SK-N-SH treated with all-trans-retinoic acid at 6 μM for 48 hours (cell line): ENCODE data around the gene COL15A1.

Source experiments
- ATAC-seq: fragments of 200-7000 bp; cut with Tn5 transposase; 3 replicates; pipeline ENCODE4 v1.9.1; 2020; ENCODE audit warnings: mild to moderate bottlenecking, moderate library complexity
- ARNTL ChIP-seq: fragments of 450-650 bp; formaldehyde crosslinking; IDR thresholded peaks from 2 replicates; pipeline ENCODE4 v1.5.0; 2020; ENCODE audit warnings: low read depth, mild to moderate bottlenecking, moderate library complexity, borderline replicate concordance
- BACH2 ChIP-seq: fragments of 250-450 bp; sonication (Bioruptor Pico); IDR thresholded peaks from 2 replicates; pipeline ENCODE4 v1.9.0; 2021; ENCODE audit warnings: mild to moderate bottlenecking, borderline replicate concordance
- CREB5 ChIP-seq: fragments of 250-450 bp; sonication (Bioruptor Pico); IDR thresholded peaks from 2 replicates; pipeline ENCODE4 v1.5.1; 2020; ENCODE audit warnings: low read depth, mild to moderate bottlenecking, moderate library complexity
- CSDC2 ChIP-seq: fragments of 250-450 bp; sonication (Bioruptor Pico); IDR thresholded peaks from 2 replicates; pipeline ENCODE4 v1.5.0; 2020; ENCODE audit warnings: mild to moderate bottlenecking, moderate library complexity
- CSRNP3 ChIP-seq: fragments of 250-450 bp; sonication (Bioruptor Pico); IDR thresholded peaks from 2 replicates; pipeline ENCODE4 v1.5.1; 2021; ENCODE audit warnings: mild to moderate bottlenecking, moderate library complexity
- ESRRG ChIP-seq: fragments of 250-450 bp; sonication (Bioruptor Pico); IDR thresholded peaks from 2 replicates; pipeline ENCODE4 v1.6.1; 2021; ENCODE audit warnings: mild to moderate bottlenecking
- GLIS3 ChIP-seq: fragments of 250-450 bp; sonication (Bioruptor Pico); IDR thresholded peaks from 2 replicates; pipeline ENCODE4 v1.5.0; 2020; ENCODE audit warnings: mild to moderate bottlenecking, moderate library complexity
- ISL1 ChIP-seq: fragments of 250-450 bp; sonication (Bioruptor Pico); IDR thresholded peaks from 2 replicates; pipeline ENCODE4 v2.1.2; 2022; ENCODE audit warnings: mild to moderate bottlenecking, moderate library complexity
- OSR1 ChIP-seq: fragments of 250-450 bp; sonication (Bioruptor Pico); IDR thresholded peaks from 2 replicates; pipeline ENCODE4 v1.8.0; 2022; ENCODE audit warnings: moderate library complexity, mild to moderate bottlenecking, inconsistent platforms
- PATZ1 ChIP-seq: fragments of 250-450 bp; sonication (Bioruptor Pico); IDR thresholded peaks from 2 replicates; pipeline ENCODE4 v1.8.0; 2020; ENCODE audit warnings: mild to moderate bottlenecking, moderate library complexity, borderline replicate concordance
- POU6F1 ChIP-seq: fragments of 250-450 bp; sonication (Bioruptor Pico); IDR thresholded peaks from 2 replicates; pipeline ENCODE4 v1.8.0; 2021; ENCODE audit warnings: low read depth, mild to moderate bottlenecking, moderate library complexity, borderline replicate concordance
- PPARA ChIP-seq: fragments of 250-450 bp; sonication (Bioruptor Pico); IDR thresholded peaks from 2 replicates; pipeline ENCODE4 v1.5.0; 2020; ENCODE audit warnings: mild to moderate bottlenecking, borderline replicate concordance
- RARB ChIP-seq: fragments of 250-450 bp; sonication (Bioruptor Pico); IDR thresholded peaks from 2 replicates; pipeline ENCODE4 v1.8.0; 2021; ENCODE audit warnings: mild to moderate bottlenecking, moderate library complexity
- SNAI2 ChIP-seq: fragments of 250-450 bp; sonication (Bioruptor Pico); IDR thresholded peaks from 2 replicates; pipeline ENCODE4 v1.5.0; 2020; ENCODE audit warnings: mild to moderate bottlenecking, moderate library complexity
- TCF4 ChIP-seq: fragments of 250-450 bp; sonication (Bioruptor Pico); IDR thresholded peaks from 2 replicates; pipeline ENCODE4 v1.8.0; 2021; ENCODE audit warnings: mild to moderate bottlenecking, moderate library complexity, borderline replicate concordance
- TOX ChIP-seq: fragments of 250-450 bp; sonication (Bioruptor Pico); IDR thresholded peaks from 2 replicates; pipeline ENCODE4 v1.8.0; 2021; ENCODE audit warnings: mild to moderate bottlenecking, moderate library complexity, borderline replicate concordance
- TSHZ2 ChIP-seq: fragments of 250-450 bp; sonication (Bioruptor Pico); IDR thresholded peaks from 2 replicates; pipeline ENCODE4 v1.5.0; 2020; ENCODE audit warnings: mild to moderate bottlenecking, moderate library complexity
- ZC3H10 ChIP-seq: fragments of 250-450 bp; sonication (Bioruptor Pico); IDR thresholded peaks from 2 replicates; pipeline ENCODE4 v1.5.1; 2021; ENCODE audit warnings: mild to moderate bottlenecking, moderate library complexity
- ZFP3 ChIP-seq: fragments of 250-450 bp; sonication (Bioruptor Pico); IDR thresholded peaks from 2 replicates; pipeline ENCODE4 v1.5.0; 2020; ENCODE audit warnings: mild to moderate bottlenecking, moderate library complexity
- ZFP30 ChIP-seq: fragments of 450-650 bp; formaldehyde crosslinking; IDR thresholded peaks from 2 replicates; pipeline ENCODE4 v1.5.0; 2022; ENCODE audit warnings: mild to moderate bottlenecking, moderate library complexity
- ZNF565 ChIP-seq: fragments of 450-650 bp; formaldehyde crosslinking; conservative IDR thresholded peaks from 2 replicates; pipeline ENCODE4 v1.5.0; 2020; ENCODE audit warnings: low read depth, mild to moderate bottlenecking, moderate library complexity
- ZNF70 ChIP-seq: fragments of 450-650 bp; formaldehyde crosslinking; IDR thresholded peaks from 2 replicates; pipeline ENCODE4 v1.5.0; 2020; ENCODE audit warnings: mild to moderate bottlenecking, moderate library complexity
- ZNF8 ChIP-seq: fragments of 450-650 bp; formaldehyde crosslinking; IDR thresholded peaks from 2 replicates; pipeline ENCODE4 v1.5.0; 2020; ENCODE audit warnings: mild to moderate bottlenecking, moderate library complexity

The COL15A1 gene

GRCh38 chr9:99025616-99026270 is 82.0 kb downstream of the COL15A1 start:
- no peak for ATAC-seq
- no peak for TF ChIP-seq ZNF8 (CRISPR knock-in tag)
- TF ChIP-seq CSRNP3 (CRISPR knock-in tag) = no peak
- TF ChIP-seq BACH2 (CRISPR knock-in tag) = no peak
- no peak for TF ChIP-seq ESRRG (CRISPR knock-in tag)
- TF ChIP-seq CSDC2 (CRISPR knock-in tag) = no peak
- no peak for TF ChIP-seq SNAI2 (CRISPR knock-in tag)
- TF ChIP-seq ZC3H10 (CRISPR knock-in tag) = no peak
- no peak for TF ChIP-seq RARB (CRISPR knock-in tag)
- no peak for TF ChIP-seq GLIS3 (CRISPR knock-in tag)
- no peak for TF ChIP-seq ZFP3 (CRISPR knock-in tag)
- no peak for TF ChIP-seq TCF4
- no peak for TF ChIP-seq ZNF70 (CRISPR knock-in tag)
- TF ChIP-seq ZFP30 = no peak
- no peak for TF ChIP-seq ZNF565
- no peak for TF ChIP-seq TSHZ2 (CRISPR knock-in tag)
- no peak for TF ChIP-seq PATZ1 (CRISPR knock-in tag)
- no peak for TF ChIP-seq ISL1 (CRISPR knock-in tag)
- no peak for TF ChIP-seq ARNTL
- TF ChIP-seq TOX = no peak
- no peak for TF ChIP-seq CREB5 (CRISPR knock-in tag)

- no peak for TF ChIP-seq TOX
- TF ChIP-seq POU6F1 (CRISPR knock-in tag) = no peak
- TF ChIP-seq ZNF8 (CRISPR knock-in tag) = no peak
- TF ChIP-seq ARNTL = no peak
- no peak for TF ChIP-seq ZNF70 (CRISPR knock-in tag)
- no peak for TF ChIP-seq RARB (CRISPR knock-in tag)
- TF ChIP-seq ZFP30 = no peak
- no peak for ATAC-seq
Measured at GRCh38 chr9:99026271-99026955, 82.7 kb downstream of the COL15A1 start.

GRCh38 chr9:99026956-99027298 is 83.2 kb downstream of the COL15A1 start:
- no peak for ATAC-seq
- TF ChIP-seq ZNF8 (CRISPR knock-in tag) (no peak), ZNF70 (CRISPR knock-in tag) (no peak), ZNF565 (no peak), CREB5 (CRISPR knock-in tag) (no peak), ARNTL (no peak), CSDC2 (CRISPR knock-in tag) (no peak), OSR1 (CRISPR knock-in tag) (no peak), ISL1 (CRISPR knock-in tag) (no peak), PPARA (CRISPR knock-in tag) (no peak), TSHZ2 (CRISPR knock-in tag) (no peak)
